Measurements from ENCODE around the gene ADK.

- TF ChIP-seq CTCF (IDR thresholded peaks at IDR 0.05 in 4 of 5, conservative IDR thresholded peaks at IDR 0.05 in 1 of 5) (no peak), POLR2A (IDR thresholded peaks at IDR 0.05) (no peak)
Observed at GRCh38 chr10:74117738-74118137, 33.3 kb upstream of the ADK start.
